HG03159 (cell line): ENCODE data around the gene SIGLEC7.
"Not testable (repeated sequence)": the region's sequence is repeated elsewhere in the genome, so short reads cannot be mapped to it uniquely, and the experiment has no call there.

ENCODE experiments used
- ATAC-seq: cut with Tn5 transposase; IDR thresholded peaks from one replicate; pipeline ENCODE4 v1.9.1; 2021; ENCODE audit warnings: mild to moderate bottlenecking, moderate library complexity; ENCODE audit not compliant: unreplicated experiment

SIGLEC7 gene

GRCh38 chr19:51137792-51138425, 4.2 kb upstream of the SIGLEC7 start:
- no peak for ATAC-seq

GRCh38 chr19:51138549-51138979, 3.5 kb upstream of the SIGLEC7 start:
- no peak for ATAC-seq

GRCh38 chr19:51139299-51140014, 2.6 kb upstream of the SIGLEC7 start:
- ATAC-seq = no peak

- ATAC-seq = no peak
Observed at GRCh38 chr19:51140441-51140840, 1.7 kb upstream of the SIGLEC7 start.

GRCh38 chr19:51141181-51141580, 920 bp upstream of the SIGLEC7 start:
- no peak for ATAC-seq

- ATAC-seq = not testable (repeated sequence)
Observed at GRCh38 chr19:51142809-51143475, 841 bp downstream of the SIGLEC7 start.

- no peak for ATAC-seq
Observed at GRCh38 chr19:51143486-51143885, 1.4 kb downstream of the SIGLEC7 start.

GRCh38 chr19:51144482-51145045, 2.5 kb downstream of the SIGLEC7 start:
- no peak for ATAC-seq

- no peak for ATAC-seq
Observed at GRCh38 chr19:51145916-51146493, 3.9 kb downstream of the SIGLEC7 start.

GRCh38 chr19:51146751-51147150, 4.7 kb downstream of the SIGLEC7 start:
- no peak for ATAC-seq

GRCh38 chr19:51147663-51148062, 5.6 kb downstream of the SIGLEC7 start:
- ATAC-seq = no peak

- ATAC-seq = no peak
Observed at GRCh38 chr19:51148580-51148979, 6.5 kb downstream of the SIGLEC7 start.

- ATAC-seq = no peak
Observed at GRCh38 chr19:51150627-51151026, 8.5 kb downstream of the SIGLEC7 start.

- ATAC-seq = no peak
Observed at GRCh38 chr19:51156710-51157109, 14.6 kb downstream of the SIGLEC7 start.

GRCh38 chr19:51157265-51157664, 15.2 kb downstream of the SIGLEC7 start:
- ATAC-seq = no peak

GRCh38 chr19:51158474-51159129, 16.5 kb downstream of the SIGLEC7 start:
- no peak for ATAC-seq

GRCh38 chr19:51159656-51160055, 17.6 kb downstream of the SIGLEC7 start:
- no peak for ATAC-seq

GRCh38 chr19:51161266-51161665, 19.2 kb downstream of the SIGLEC7 start:
- no peak for ATAC-seq

- ATAC-seq = no peak
Observed at GRCh38 chr19:51161867-51162496, 19.9 kb downstream of the SIGLEC7 start.

GRCh38 chr19:51163257-51163656, 21.2 kb downstream of the SIGLEC7 start:
- ATAC-seq = no peak
